ENCODE results near the gene APP. TPM values are rescaled to one million over a fixed set of nuclear protein-coding genes. Genes with fewer than 3 reads are reported as not detected.
"Not testable (repeated sequence)": the region's sequence is repeated elsewhere in the genome, so short reads cannot be mapped to it uniquely, and the experiment has no call there.

APP gene
- polyA plus RNA-seq, 3 donors, result 945 to 1,016 (median 957) TPM

DNA sequence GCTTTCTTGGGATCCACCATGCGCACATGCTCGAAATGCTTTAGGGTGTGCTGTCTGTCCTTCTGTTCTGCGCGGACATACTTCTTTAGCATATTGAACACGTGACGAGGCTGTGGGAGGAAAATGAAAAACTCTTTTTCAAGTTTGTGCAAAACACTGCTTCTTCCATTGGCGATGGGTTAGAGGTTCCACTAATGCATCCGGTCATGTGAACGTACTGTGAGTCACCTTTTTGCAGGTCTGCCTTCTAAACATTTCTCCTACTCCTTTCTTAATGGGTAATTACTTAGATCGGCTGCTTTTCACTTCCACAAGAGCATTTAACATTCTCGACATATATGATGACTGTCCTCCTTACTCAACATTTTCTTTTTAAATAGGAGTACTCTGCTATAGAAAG, 214.9 kb downstream of the APP start:
- no peak for DNase-seq (ENCODE audit: low read depth in 3 of 3, low spot score in 2 of 3)

DNA sequence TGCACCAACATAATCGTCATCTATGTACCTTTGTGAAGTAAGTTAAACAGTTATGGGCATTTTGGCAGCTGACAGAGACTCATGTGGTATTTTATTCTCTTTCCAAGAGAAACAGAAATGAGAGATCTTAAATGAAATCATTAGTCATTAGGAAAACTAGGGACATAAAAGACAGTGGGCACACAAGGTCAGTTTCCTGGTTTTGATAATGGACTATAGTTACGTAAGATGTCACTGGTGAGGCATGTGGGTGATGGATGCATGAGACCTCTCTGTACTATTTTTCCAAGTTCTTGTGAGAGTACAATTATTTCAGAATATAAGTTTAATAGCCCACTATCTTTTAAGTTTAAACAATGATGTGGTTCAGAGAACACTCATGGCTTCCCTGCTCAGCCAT, 216.9 kb downstream of the APP start:
- DNase-seq (ENCODE audit: low read depth in 3 of 3, low spot score in 2 of 3), result no peak

DNA sequence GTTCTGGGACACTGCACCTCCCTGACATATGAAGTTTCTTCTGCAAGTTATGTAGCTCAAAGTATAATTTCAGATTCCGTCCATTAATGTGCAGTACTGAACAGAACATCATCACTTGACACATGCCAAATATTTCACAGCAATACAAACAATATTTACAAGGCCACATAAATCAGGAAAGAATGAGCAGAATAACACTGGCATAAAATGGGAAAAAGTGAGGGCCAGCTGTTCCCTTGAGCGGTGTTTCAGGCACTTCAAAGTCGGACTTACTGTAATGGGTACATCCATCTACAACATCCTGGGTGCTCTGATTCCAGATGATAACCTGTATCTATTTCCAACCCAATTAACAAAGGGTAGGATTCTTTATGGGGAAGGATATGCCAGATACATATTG, 217.4 kb downstream of the APP start:
- DNase-seq (ENCODE audit: low read depth in 3 of 3, low spot score in 2 of 3), result no peak

DNA sequence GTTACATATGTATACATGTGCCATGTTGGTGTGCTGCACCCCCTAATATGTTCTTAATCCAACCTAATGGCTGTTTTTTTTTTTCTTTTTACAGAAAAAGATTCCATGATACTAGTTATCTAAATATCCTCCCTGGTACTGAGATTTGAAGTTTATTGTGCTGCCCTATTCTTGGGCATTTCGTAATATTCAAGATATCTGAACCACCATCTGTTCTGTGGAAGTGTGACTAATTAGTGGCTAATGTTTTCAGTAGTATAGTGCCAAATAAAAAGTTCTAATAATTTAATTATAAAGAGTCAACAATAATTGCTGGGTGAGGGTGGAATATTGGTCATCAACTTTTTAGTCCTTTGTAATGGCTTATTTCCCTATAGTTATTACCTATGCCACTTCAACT, 218.3 kb downstream of the APP start:
- no peak for DNase-seq (ENCODE audit: low read depth in 3 of 3, low spot score in 2 of 3)

DNA sequence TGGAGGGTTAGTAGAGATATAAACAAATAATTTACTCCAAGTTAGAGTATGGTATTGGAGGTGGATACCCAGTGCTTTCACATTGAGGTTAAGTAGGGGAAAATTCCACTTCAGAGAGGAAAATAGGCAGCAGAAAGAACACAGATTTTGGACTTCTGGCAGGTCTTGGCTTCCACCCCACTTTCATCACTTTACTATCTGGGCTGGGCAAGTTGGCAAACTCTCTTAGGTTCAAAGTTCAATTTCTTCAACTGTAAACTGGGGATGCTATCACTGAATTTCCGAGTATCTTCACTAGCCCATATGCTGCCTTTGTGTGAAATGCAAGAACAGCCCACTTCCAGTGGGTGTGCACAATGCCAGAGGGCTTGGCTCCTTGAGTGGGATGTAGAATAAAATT, 220.9 kb downstream of the APP start:
- DNase-seq (ENCODE audit: low read depth in 3 of 3, low spot score in 2 of 3), result no peak

DNA sequence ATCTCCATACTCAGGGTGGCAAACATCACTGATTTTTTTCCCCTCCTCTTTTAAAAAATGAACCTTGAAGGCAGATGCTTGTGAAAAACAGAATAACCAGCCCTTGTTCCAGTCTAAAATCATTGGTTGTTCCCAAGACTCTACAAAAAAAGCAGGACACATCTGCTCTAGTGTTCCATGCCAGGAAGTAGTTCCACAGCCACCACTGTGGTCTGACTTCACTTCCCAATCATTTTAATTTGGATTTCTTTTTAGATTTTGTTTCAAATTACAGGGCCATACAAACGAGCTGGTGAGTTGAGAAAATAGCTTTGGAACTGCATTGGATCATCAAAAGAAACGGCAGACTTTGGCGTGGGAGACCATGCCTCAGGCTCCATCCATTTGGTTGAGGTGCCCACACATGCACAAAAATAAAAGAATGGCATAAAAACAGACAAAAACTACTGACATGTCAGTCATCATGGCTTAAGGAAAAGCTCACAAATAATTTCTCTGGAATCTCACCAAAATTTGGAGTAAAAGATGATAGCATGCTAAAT, 225.8 kb downstream of the APP start:
- no peak for DNase-seq (ENCODE audit: low read depth in 3 of 3, low spot score in 2 of 3)

DNA sequence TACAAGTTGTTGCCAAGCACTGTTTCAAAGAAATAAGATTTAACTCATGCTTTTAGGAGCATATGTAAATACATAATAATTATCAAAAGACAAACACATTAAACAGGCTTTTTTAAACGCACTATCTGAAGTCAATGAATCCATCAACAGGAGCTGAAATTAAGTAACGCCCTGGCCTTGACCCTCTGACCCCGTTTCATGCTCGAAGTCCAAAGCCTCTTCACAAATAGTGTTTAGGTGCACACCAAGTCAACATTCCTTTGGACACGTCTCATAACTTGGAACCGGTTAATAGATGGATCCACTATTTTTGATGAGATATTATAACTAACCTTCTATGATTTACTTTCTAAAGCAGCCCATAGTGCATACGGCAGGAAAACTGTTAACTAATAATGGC, 226.5 kb downstream of the APP start:
- DNase-seq (ENCODE audit: low read depth in 3 of 3, low spot score in 2 of 3), result no peak

DNA sequence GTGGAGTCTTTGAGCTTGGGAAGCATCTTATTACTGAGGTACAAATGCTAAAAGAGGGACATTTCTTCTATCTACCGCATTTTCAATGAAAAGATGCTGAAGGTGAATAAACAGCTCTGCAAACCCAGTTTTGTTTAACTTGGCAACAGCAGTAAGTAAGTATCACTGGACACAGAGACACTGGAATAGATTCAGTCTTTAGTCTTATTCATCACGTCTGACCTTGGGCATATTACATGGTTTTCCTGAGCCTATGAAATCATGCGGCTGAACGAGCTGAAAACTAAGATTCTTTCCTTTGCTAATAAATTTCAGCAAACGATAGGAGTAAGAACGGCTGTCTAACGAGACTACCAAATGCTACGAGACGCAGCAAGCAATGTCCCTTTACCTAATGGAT, 228.4 kb downstream of the APP start:
- DNase-seq (ENCODE audit: low read depth in 3 of 3, low spot score in 2 of 3), result no peak

DNA sequence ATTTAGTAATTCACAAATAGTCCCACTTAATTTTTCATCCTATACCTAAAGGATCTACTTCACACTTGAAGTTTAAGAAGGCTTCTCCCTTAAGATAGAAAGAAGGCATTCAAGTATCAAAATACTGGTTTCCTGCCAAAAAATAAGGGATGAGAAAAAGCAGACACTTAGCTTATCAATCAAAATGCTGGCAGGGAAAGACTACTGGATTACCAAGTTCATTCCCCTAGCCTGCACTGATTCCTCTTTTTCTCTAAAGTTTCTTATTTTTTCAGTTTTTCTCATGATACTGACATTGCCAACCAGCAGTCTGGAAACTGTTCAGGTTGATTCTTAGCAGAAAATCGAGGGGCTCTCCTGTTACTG, 231.2 kb downstream of the APP start:
- no peak for DNase-seq (ENCODE audit: low read depth in 3 of 3, low spot score in 2 of 3)

DNA sequence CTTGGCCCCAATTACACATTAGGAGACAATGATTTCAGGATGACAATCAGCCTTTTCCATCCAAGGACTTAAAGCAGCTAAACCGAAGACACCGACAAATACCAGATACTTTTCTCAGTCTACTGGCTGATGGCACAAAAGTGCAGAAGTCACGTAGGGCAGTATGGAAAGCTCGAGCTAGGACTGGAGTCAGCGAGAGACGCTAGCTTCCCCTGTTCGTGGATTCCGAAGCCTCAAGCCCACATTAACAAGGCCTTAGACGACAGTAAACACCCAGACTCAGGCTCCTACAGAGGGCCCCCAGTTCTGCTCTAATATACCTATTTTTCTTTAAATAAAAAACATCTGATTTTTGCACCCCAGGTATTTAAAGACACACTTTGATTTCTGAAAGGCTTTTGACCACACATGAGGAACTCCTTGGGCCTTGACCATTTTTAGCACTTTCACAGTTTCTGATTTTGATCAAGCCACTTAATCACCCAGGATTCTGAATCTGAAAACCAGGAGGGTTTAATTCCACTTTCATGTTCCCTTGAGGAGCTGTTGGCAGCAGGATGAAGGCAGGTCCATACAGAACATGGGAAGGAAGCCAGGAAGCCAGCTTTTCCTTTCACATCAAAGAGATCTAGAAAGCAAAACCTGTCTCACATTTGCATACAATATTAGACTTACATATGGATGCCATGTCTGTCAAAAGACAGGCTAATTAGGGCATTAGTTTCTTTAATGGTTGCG, 231.7 kb downstream of the APP start:
- DNase-seq (ENCODE audit: low read depth in 3 of 3, low spot score in 2 of 3), result no peak

DNA sequence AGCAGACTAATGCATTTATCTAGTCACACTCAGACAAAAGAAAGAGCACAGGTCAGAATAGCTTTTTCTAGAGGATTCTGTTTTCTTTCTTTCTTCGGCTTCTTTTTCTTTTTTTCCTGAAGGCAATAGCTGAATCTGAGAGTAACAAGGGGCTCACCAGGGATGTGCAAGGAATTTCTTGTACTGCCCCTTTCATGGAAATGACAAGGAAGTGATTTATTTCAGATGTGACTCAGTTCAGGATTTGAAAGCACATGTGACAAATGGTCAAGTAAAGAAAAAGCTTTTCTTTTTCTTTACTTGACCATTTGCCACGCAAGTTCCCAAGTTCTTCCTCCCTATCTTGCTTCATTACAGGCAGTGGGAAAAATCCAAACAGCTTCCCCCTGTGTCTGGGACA, 233.8 kb downstream of the APP start:
- DNase-seq (ENCODE audit: low read depth in 3 of 3, low spot score in 2 of 3), result no peak

DNA sequence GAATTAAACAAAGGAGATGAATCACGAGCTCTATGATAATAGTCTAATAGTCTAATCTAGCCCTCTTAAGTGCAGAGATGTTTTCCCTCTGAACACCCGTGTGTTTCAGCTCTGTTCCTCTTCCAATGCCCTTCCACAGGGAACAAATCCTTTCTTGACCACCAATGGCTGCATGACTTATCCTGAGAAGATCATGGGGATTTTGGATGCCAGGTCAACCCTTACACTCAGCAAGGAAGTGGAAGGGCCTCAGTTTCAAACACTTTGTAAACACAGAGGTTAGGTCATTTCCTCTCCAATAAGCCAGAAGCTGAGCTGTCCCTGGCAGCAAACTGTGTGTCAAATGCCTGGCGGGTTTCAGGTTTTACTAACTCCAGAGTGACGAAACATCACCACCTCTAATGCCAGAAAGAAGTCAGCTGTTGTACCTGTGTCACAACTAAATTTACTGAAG, 235.8 kb downstream of the APP start:
- peak in 1 of 3 donors; percentile 27 for DNase-seq (ENCODE audit: low read depth in 3 of 3, low spot score in 2 of 3)

DNA sequence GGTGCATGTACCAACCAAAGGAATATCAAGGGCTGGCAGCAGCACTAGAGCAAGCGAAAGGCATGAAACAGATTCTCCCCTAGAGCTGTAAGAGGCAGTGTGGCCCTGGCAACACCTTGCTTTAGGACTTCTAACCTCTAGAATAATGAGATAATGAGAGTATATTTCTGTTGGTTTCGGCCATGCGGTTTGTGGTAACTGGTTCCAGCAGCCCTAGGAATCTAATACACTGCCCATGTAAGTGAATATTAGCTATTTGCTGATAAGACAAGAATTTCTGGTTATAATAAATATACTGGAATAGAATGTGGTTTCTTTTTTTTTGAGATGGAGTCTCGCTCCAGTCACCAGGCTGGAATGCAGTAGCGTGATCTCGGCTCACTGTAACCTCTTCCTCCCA, 236.4 kb downstream of the APP start:
- DNase-seq (ENCODE audit: low read depth in 3 of 3, low spot score in 2 of 3), result no peak

DNA sequence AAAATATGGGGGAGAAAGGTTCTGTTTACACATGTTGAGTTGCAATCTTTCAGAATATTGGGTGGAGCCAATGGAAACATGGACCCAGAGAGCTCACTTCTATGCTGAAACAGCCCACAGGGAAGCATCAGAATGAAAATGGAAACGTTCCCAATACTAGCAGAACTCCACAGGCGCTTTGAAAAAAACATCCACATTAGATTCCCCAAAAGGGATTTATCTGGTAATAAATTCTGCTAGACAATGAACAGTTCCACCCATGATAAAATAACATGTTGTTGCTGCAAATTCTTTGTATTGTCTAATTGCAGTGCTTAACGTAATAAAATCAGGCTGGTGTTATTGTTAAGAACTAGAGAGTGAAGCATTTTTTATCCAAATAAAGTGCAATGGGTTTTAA, 238.8 kb downstream of the APP start:
- no peak for DNase-seq (ENCODE audit: low read depth in 3 of 3, low spot score in 2 of 3)

DNA sequence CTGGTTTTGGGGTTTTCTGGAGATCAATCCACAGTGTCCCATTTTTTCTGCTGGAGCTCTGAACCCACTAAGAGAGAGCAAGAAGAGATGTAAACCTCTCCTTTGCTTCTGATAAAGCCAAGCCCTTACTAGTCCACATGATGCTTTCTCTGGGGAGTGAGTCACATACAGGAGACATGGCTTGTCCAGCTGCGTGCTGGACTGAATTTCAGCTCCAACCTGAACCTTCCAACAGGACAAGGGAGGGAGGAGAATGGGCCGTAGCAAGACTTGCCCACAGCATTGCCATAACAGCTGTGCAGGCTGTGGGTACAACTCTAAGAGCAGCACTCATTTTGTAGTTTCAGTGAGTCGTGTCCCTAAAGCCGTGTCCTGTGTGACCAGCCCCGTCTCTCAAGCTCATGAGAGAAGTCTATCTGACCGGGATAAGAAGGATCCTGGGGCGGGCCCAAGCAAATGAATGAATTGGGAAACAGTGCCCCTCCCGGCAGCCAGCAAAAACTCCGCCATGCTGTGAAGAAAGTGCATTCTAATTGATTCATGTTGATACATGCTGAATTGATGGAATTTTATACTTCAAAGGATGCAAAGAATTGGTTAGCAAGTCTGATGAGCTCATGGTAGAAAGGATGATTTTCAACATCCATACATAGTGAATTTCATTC, 240.6 kb downstream of the APP start:
- DNase-seq (ENCODE audit: low read depth in 3 of 3, low spot score in 2 of 3), result no peak

DNA sequence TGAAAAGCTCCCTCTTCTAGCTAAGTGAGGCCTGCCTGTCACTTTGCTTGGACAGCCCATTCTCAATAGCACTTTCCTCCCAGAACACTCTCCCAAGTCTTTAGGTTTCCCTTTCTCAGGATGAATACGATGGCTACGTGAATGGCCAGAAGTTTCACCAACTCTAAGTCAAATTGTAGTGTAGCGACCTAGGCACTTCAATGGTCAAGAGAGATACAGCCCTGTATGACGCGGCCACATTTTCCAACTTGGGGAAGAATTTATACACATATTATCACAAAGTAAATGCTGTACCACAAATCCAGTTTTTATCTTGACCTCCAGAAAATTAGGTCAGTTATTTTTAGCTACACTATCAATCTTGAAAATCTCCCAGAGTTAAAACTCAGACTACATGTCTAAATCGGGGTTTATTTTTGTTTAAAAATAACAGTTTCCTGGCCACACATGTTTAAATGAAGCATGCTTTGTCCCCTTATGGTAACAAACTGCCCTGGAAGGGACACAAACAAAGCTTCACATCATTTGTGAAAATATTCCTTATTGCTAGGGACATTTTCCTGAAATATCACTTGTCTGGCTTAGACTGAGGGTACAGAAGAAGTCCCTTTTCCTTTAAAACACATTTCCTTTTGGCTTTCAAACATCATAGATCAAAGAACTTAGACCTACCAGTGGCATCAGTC, 243.2 kb downstream of the APP start:
- no peak for DNase-seq (ENCODE audit: low read depth in 3 of 3, low spot score in 2 of 3)

DNA sequence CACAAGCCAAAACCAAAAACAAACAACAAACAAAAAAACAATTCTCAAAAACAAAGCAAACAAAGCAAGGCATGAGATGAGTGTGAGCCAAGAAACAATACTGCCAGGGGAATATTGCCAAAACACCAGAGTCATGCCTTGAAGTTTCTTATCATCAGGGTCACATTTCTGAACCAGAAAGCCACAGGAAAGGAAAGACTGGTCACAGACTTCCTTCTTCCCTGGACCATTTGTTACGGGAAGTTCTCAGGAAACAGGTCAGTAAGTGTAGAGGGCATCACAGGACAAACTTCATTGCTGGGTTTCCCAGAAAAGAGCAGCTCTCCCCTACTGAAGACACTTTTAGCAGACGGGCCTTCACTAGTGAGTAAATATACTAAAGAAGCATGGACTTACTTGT, 244.6 kb downstream of the APP start:
- DNase-seq (ENCODE audit: low read depth in 3 of 3, low spot score in 2 of 3), result no peak

DNA sequence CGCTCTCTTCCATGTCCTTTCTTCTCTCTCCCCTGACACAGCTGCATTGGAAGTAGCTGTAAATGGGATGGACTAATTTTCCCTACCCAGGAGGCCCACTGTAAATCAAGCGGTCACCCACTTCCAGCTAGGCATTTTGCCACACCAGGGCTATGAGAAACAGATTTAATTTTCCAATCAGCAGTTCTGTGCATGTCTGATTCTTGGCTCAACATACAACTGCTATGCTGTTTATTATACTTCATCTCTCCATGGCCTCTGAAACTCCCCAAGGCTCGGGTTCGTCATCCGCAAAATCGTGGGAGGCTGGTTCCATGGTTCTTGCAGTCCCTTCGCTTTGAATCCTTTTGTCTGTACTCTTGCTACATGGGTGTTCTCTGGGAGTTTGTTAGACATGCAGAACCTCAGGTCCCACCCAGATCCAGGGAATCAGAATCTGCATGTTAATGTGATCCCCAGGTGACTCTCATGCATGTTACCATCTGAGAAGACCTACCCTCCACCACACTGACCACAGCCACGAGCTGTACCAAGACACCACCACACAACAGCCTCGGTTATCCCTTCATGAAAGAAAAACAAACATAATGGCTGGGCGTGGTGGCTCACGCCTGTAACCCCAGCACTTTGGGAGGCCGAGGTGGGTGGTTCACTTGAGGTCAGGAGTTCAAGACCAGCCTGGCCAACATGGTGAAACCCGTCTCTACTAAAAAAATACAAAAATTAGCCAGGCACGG, 245.3 kb downstream of the APP start:
- DNase-seq (ENCODE audit: low read depth in 3 of 3, low spot score in 2 of 3), result no peak

DNA sequence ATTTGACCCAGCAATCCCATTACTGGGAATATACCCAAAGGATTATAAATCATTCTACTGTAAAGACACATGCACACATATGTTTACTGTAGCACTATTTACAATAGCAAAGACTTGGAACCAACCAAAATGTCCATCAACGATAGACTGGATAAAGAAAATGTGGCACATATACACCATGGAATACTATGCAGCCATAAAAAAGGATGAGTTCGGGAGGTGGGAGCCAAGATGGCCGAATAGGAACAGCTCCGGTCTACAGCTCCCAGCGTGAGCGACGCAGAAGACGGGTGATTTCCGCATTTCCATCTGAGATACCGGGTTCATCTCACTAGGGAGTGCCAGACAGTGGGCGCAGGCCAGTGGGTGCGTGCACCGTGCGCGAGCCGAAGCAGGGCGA, 252.4 kb downstream of the APP start:
- not testable (repeated sequence) for DNase-seq (ENCODE audit: low read depth in 3 of 3, low spot score in 2 of 3)

DNA sequence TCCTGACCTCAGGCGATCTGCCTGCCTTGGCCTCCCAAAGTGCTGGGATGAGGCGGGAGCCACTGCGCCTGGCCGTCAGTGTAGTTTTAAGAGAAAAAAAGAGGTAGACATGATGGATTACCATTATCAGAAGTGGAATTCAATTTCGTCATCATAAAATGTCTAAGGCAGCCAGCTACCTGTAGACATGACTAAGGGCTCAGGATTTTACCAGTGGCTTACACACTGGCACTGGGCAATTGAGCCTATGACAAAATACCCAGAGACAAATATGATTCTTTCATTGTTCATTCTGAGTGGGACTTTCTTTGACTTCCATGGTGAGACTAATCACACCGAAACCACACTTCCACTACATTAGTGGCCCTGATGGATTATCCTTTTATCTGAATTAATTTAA, 254.3 kb downstream of the APP start:
- DNase-seq (ENCODE audit: low read depth in 3 of 3, low spot score in 2 of 3), result no peak

DNA sequence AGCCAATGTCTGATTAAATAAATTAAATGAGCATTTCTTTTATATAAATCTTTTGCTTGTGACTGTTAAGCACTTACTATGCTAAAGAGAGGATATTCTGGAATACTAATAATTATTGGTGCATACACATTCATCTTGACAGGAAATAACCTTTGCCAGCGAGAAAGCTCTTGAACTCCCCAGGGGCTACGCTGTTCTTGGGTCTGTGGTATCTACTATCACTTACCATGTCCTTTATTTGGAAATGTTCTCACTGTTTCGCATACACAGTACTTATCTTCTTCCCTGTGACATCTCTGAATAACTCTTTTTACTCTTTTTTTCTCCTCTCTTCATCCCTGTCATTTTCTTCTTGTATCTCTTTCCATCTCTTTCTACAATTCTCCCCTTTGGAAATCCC, 257.1 kb downstream of the APP start:
- no peak for DNase-seq (ENCODE audit: low read depth in 3 of 3, low spot score in 2 of 3)

Measured in right renal cortex interstitium (tissue), 3 donors.